A172 (cell line): ENCODE results near the gene CNNM4. TPM values are rescaled to one million over a fixed set of nuclear protein-coding genes. Genes with fewer than 3 reads are reported as not detected.
"Not testable (repeated sequence)": the region's sequence is repeated elsewhere in the genome, so short reads cannot be mapped to it uniquely, and the experiment has no call there.

Experiments used
- DNase-seq: peaks from one replicate; pipeline ENCODE4 v3.0.0-alpha.2; 2015; ENCODE audit warnings: low spot score
- total RNA-seq: library from RNA; depleted of rRNA; stranded (reverse); fragments of >200 nt; shearing (Covaris generic); gene quantifications from 2 replicates; pipeline ENCODE4 v1.2.3, GENCODE V29; 2014

CNNM4 gene
- total RNA-seq, 1 experiment from 2014 or later = 4.4 TPM

- no peak for DNase-seq
These were observed 32.4 kb downstream of the CNNM4 start for GRCh38 chr2:96792772-96793749.

GRCh38 chr2:96795076-96795475, 34.4 kb downstream of the CNNM4 start:
- no peak for DNase-seq

- DNase-seq = not testable (repeated sequence)
These were observed 35.8 kb downstream of the CNNM4 start for GRCh38 chr2:96796497-96796896.

GRCh38 chr2:96797066-96797625, 36.4 kb downstream of the CNNM4 start:
- DNase-seq = no peak

- DNase-seq = no peak
These were observed 38.3 kb downstream of the CNNM4 start for GRCh38 chr2:96798733-96799622.

- no peak for DNase-seq
These were observed 38.9 kb downstream of the CNNM4 start for GRCh38 chr2:96799623-96799935.

- DNase-seq = no peak
These were observed 39.6 kb downstream of the CNNM4 start for GRCh38 chr2:96800061-96801004.

- DNase-seq = peak; percentile 53
These were observed 40.5 kb downstream of the CNNM4 start for GRCh38 chr2:96801005-96801785.

- DNase-seq = no peak
These were observed 41.3 kb downstream of the CNNM4 start for GRCh38 chr2:96801786-96802595.

GRCh38 chr2:96802721-96803120, 42.0 kb downstream of the CNNM4 start:
- no peak for DNase-seq

GRCh38 chr2:96804986-96805385, 44.3 kb downstream of the CNNM4 start:
- no peak for DNase-seq

GRCh38 chr2:96805946-96806345, 45.2 kb downstream of the CNNM4 start:
- DNase-seq = not testable (repeated sequence)

GRCh38 chr2:96806468-96807126, 45.9 kb downstream of the CNNM4 start:
- no peak for DNase-seq

- DNase-seq = no peak
These were observed 46.4 kb downstream of the CNNM4 start for GRCh38 chr2:96807127-96807471.

GRCh38 chr2:96808176-96808837, 47.6 kb downstream of the CNNM4 start:
- DNase-seq = no peak

GRCh38 chr2:96809216-96809882, 48.6 kb downstream of the CNNM4 start:
- no peak for DNase-seq

- DNase-seq = no peak
These were observed 49.5 kb downstream of the CNNM4 start for GRCh38 chr2:96809951-96810782.
